ENCODE data around the gene SPOCK1. TPM values are rescaled to one million over a fixed set of nuclear protein-coding genes. Genes with fewer than 3 reads are reported as not detected.

The SPOCK1 gene
- total RNA-seq, 1 donor from 2014 or later: 19.6 TPM

DNA sequence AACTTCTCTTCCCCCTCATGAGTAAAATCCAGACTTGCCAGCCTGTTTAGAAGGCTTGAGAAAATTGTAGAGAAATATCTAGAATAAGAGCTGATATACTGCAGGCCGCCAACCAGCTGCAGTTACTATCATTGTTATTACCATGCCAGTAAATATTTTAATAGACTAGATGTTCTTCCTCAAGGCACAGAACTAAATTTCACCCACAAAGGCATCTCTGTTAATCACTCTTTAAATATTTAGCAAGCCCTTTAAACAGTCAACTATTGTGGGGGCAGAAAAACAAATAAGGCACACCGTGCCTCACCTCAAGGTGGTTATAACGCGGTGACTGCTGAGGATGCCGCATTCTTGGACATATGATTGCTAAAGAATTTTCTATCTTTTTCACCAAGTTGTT is 147.0 kb downstream of the SPOCK1 start:
- no peak for ATAC-seq (ENCODE audit: poor library complexity)
- intact Hi-C loops (cut with DNase I): no loop called here
- DNase-seq: no peak

GRCh38 chr5:137350791-137351190 is 148.3 kb downstream of the SPOCK1 start:
- intact Hi-C loops (cut with DNase I): no loop called here

GRCh38 chr5:137348759-137349158 is 150.4 kb downstream of the SPOCK1 start:
- intact Hi-C loops (cut with DNase I): loop anchor here (5.0 kb wide), 1 partner anchor 149 kb away; the partner anchor contains the start of gene SPOCK1
- DNase-seq (no peak), ATAC-seq (ENCODE audit: poor library complexity) (no peak)

More at GRCh38 chr5:137350791-137351190, 148.3 kb downstream of the SPOCK1 start:
- ATAC-seq (ENCODE audit: poor library complexity) (no peak), DNase-seq (no peak)

- ATAC-seq (ENCODE audit: poor library complexity): no peak
- no peak for DNase-seq
- intact Hi-C loops (cut with DNase I): loop anchor here (5.0 kb wide), 1 partner anchor 149 kb away; the partner anchor contains the start of gene SPOCK1
These were observed 151.3 kb downstream of the SPOCK1 start for GRCh38 chr5:137347865-137348264.

DNA sequence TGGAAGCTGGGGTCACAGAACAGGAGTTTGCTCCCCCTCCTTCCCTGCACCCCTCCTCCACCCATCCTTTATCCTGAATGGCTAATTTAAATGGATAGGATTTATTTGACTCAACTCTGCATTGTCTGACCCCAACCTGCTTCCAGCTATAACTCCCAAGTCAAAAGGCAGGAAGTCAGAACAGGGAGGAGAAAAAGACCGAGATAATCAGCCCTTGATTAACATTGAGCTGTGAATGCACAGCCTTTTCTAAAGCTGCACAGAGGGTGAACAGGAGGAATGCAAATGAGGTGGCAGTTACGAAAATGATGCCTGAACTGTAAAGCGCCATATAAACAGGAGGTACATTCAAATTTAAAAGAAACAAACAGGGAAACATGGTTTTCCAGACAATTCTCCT is 152.8 kb downstream of the SPOCK1 start:
- ATAC-seq (ENCODE audit: poor library complexity) (no peak), DNase-seq (no peak)
- intact Hi-C loops (cut with DNase I): loop anchor here (5.0 kb wide), 1 partner anchor 151 kb away; the partner anchor contains the start of gene SPOCK1

- intact Hi-C loops (cut with DNase I): loop anchor here (5.0 kb wide), 1 partner anchor 152 kb away; the partner anchor contains the start of gene SPOCK1
- DNase-seq (no peak), ATAC-seq (ENCODE audit: poor library complexity) (peak; percentile 32)
These were observed 153.7 kb downstream of the SPOCK1 start for GRCh38 chr5:137345396-137345795.

- intact Hi-C loops (cut with DNase I): loop anchor here (5.0 kb wide), 1 partner anchor 152 kb away; the partner anchor contains the start of gene SPOCK1
- DNase-seq (no peak), ATAC-seq (ENCODE audit: poor library complexity) (no peak)
These were observed 154.3 kb downstream of the SPOCK1 start for GRCh38 chr5:137344723-137345322.

- intact Hi-C loops (cut with DNase I): no loop called here
- no peak for DNase-seq
- no peak for ATAC-seq (ENCODE audit: poor library complexity)
These were observed 155.1 kb downstream of the SPOCK1 start for GRCh38 chr5:137344021-137344420.

DNA sequence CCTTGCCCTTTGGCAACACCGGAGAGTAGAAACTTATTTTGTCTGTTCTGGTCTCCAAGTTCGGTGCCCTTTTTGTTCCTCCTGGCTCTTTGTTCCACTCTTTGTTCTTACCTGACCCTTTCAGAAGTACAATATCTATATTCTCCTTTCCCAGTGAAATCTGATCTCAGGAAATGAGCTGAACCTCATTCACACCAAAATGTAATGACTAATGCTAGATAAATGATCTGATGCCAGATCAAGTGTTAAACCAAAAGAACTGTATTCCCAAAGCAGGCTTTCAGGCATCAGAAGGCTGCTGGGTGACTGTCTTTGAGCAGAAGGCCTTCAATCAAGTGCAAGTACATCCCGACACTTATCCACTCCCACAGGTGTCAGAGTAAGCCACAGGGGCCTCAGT is 156.4 kb downstream of the SPOCK1 start:
- no peak for DNase-seq
- intact Hi-C loops (cut with DNase I): no loop called here
- no peak for ATAC-seq (ENCODE audit: poor library complexity)

DNA sequence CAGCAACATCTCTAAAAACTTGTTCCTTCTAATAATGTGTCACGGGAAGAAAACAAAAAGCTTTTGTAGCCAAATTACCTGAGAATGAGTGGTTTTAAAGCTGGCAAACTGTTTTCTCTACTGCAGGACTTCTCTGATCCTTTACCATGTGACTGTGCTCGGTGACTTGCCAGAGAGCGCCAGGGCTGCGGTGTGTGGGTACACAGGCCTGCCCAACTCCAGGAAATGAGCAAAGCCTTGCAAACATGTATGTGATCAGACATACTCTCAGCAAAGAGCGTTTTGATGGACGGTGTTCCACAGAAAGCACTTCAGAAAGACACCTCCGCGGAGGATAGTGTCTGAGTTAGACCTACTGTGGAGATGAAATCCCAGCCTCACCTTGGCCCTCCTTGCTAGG is 157.3 kb downstream of the SPOCK1 start:
- intact Hi-C loops (cut with DNase I): no loop called here
- no peak for DNase-seq
- no peak for ATAC-seq (ENCODE audit: poor library complexity)

- intact Hi-C loops (cut with DNase I): no loop called here
- no peak for DNase-seq
- no peak for ATAC-seq (ENCODE audit: poor library complexity)
These were observed 158.2 kb downstream of the SPOCK1 start for GRCh38 chr5:137340881-137341280.

DNA sequence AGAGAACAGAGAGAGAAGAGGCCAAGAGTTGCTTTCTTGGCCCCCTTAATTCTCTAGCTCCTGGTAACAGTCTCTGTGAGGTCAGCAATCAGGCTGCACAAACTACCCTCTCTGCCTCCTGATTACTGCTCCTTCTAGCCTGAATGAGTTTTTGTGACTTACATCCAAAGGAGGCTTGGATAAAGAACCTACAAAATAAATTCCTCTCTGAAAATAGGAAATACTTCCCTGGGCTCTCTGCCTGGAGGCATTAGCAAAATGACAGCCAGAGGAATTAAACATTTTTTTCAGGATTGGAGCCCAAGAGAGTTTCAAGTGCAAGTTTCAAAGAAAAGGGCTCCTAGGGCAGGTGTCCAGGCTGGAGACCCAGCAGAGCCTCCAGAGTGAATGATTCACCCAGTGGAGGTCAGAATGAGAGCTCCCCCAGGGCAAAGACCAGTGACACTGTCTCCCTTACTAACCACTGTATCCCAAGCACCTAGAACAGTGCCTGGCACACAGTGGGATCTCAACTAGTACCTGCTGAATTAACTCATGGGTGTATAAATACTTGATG is 162.5 kb downstream of the SPOCK1 start:
- intact Hi-C loops (cut with DNase I): no loop called here
- ATAC-seq (ENCODE audit: poor library complexity): no peak
- no peak for DNase-seq

DNA sequence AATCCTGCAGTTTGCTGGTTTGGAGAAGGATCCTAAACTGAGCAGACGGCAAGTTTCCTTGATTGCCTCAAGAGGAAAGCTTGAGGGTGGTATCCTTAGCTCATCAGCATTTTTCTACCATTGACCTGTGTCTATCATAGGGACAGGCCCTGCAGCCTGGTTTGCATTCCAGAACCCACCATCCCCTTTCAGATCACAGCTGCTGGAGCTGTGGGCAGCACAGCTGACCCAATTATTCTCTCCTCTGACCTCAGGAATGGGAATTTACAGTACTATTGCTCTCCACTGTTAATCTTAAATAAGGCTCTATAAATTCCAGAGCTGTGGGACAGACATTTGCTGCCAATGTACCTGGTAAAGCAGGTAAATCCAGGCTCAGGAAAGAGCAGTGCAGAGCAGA is 163.0 kb downstream of the SPOCK1 start:
- DNase-seq (no peak), ATAC-seq (ENCODE audit: poor library complexity) (no peak)
- intact Hi-C loops (cut with DNase I): no loop called here

DNA sequence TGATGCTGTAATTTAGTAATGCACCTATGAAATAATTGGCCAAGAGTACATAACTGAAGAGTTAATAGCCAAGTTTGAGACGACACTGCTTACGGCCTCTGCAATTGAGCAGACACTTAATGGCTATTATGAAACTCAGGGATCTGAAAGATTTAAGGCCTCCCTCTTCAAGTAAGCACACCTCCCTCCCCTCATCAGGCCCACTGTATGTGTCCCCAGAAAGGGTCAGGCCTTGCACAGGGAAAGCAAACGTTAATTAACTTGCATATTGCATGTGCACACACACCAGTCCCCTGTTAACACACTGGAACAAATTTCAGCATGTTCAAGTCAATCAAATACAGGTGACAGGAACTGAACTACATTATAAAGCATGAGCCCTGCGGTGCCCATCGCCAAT is 163.6 kb downstream of the SPOCK1 start:
- DNase-seq (no peak), ATAC-seq (ENCODE audit: poor library complexity) (no peak)
- intact Hi-C loops (cut with DNase I): no loop called here

- no peak for ATAC-seq (ENCODE audit: poor library complexity)
- intact Hi-C loops (cut with DNase I): no loop called here
- no peak for DNase-seq
These were observed 165.2 kb downstream of the SPOCK1 start for GRCh38 chr5:137333928-137334327.

DNA sequence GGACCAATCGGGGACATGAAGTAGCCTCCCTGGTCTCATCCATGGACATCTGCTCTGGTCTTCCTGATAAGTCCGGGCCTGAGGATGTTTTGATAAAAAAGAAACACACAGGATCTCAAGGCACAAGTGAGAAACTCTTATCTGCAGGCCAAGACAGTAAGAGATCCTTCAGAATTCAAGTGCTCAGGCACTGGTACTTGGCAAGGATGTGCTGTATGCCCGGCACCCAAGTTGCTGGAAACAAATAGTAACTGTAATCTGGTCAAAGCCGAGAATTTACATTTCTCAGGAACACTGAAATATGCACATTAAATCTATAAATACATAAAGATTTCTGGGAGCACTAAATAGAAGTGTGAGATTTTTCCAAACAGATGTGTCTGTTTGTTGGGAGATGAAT is 165.7 kb downstream of the SPOCK1 start:
- DNase-seq: no peak
- no peak for ATAC-seq (ENCODE audit: poor library complexity)
- intact Hi-C loops (cut with DNase I): no loop called here

GRCh38 chr5:137332296-137332695 is 166.8 kb downstream of the SPOCK1 start:
- intact Hi-C loops (cut with DNase I): no loop called here
- ATAC-seq (ENCODE audit: poor library complexity): peak; percentile 73
- DNase-seq: no peak

DNA sequence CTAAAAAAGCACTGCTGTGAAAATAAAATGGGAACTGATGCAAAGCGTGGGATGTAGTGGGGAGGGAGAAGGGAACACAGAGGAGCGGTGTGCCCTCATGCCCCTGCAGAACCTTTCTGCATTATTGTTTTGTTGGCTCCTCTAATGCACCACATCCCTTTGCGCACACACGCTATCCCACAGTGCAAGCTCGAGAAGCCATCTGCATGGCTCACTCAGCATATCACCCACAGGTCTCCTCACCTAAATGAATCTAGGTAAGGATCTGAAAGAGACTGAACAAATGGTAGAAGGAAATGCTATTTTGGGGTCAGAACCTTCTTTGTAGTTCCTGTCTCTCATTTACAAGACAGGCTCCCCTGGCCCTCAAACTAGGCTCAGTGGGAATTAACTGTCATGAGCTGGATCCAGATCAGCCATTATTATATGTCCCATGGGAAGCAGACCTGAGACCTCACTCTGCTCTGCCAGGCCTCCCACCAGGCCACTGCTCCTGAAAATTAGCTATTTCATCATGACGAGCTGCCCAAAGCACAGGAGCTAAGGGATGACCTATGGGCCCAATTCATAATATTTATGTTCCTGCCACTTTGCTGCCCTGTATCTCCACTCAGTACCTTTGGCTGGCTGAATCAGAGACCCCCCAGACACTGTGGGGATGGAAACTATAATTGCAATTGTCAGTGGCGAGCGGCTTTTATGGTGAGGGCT is 169.4 kb downstream of the SPOCK1 start:
- no peak for ATAC-seq (ENCODE audit: poor library complexity)
- intact Hi-C loops (cut with DNase I): no loop called here
- no peak for DNase-seq

GRCh38 chr5:137328991-137329390 is 170.1 kb downstream of the SPOCK1 start:
- ATAC-seq (ENCODE audit: poor library complexity): no peak
- intact Hi-C loops (cut with DNase I): no loop called here

DNA sequence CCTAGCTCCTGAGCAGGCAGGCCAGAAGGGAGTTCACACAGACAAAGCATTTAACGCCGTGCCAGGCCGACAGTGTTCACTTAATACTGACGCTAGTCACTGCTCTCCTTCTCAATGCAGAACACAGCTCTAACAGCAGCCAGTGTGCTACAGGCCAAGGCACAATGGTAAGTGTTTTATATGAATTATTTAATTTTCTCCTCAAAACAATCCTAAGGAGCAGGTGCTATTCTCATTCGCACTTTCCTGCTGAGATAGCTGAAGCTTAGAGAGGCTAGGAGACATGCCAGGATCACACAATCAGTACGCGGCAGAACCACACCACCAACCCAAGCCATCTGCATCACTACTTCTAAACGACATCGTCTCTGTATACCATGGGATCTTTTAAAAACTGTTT is 170.7 kb downstream of the SPOCK1 start:
- intact Hi-C loops (cut with DNase I): no loop called here
- ATAC-seq (ENCODE audit: poor library complexity) (no peak), DNase-seq (no peak)

More at GRCh38 chr5:137328991-137329390, 170.1 kb downstream of the SPOCK1 start:
- no peak for DNase-seq

All from Right ventricle myocardium superior (tissue), 1 donor.